ENCODE measurements around the gene CGNL1. TPM values are rescaled to one million over a fixed set of nuclear protein-coding genes. Genes with fewer than 3 reads are reported as not detected.
A peak's percentile ranks its signal among the peaks of the same experiment; 100 is the strongest.

The CGNL1 gene
- total RNA-seq, 6 experiments from 2014 or later, result 23.6 to 54.5 (median 42.9) TPM

DNA sequence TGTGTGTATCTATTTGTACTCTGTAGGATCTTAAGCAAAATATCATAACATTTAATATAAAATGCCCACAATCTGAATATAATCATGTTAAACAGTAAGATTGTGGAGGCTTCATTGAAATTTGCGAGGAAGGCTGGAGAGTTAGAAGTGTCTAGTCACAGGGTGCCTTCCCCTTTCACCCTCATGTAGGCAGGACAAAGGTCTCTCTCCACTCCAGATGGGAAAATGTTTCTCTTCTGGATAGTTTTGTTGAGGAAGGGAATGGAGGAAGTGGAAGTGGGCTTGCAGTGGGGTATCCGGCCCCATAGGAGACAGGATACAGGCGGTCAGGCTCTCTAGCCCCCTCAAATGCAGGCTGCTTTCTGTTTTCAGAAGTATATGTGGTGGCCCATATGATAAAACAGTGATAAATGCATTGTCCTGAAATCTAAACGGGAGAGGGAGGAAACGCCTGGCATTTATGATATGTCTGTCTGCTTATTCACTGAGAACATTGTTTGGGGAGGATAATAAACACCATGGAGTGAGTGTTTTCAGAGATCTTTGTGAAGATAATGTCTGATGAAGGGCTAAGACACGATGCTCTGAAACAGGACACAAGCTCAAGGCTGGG lies 202.1 kb downstream of the CGNL1 start:
- TF ChIP-seq, protein P1, sequence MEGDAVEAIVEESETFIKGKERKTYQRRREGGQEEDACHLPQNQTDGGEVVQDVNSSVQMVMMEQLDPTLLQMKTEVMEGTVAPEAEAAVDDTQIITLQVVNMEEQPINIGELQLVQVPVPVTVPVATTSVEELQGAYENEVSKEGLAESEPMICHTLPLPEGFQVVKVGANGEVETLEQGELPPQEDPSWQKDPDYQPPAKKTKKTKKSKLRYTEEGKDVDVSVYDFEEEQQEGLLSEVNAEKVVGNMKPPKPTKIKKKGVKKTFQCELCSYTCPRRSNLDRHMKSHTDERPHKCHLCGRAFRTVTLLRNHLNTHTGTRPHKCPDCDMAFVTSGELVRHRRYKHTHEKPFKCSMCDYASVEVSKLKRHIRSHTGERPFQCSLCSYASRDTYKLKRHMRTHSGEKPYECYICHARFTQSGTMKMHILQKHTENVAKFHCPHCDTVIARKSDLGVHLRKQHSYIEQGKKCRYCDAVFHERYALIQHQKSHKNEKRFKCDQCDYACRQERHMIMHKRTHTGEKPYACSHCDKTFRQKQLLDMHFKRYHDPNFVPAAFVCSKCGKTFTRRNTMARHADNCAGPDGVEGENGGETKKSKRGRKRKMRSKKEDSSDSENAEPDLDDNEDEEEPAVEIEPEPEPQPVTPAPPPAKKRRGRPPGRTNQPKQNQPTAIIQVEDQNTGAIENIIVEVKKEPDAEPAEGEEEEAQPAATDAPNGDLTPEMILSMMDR (IDR thresholded peaks at IDR 0.05), result no peak
- no peak for TF ChIP-seq POLR2A (IDR thresholded peaks at IDR 0.05)
- Histone ChIP-seq H3K27ac (no peak overlapping the region), H3K4me3 (no peak overlapping the region), H3K9me3 (no peaks in the 10 kb centered on the region), H3K27me3 (no peaks in the 10 kb centered on the region), H3K36me3 (no peaks in the 10 kb centered on the region), H3K4me1 (peaks cover 0 to 13% (median 0%) of the 10 kb centered on the region in 4 donors)
- peak; percentile 13 to 52 (median 32) for ATAC-seq
- WGBS (ENCODE audit: insufficient coverage, low coverage, low lambda C conversion rate, missing lambda C conversion rate), result 62% methylated on average over 6 of the region's 6 CpGs
- no peak for DNase-seq
- intact Hi-C loops (cut with DNase I), result no loop called here

- intact Hi-C loops (cut with DNase I), result no loop called here
- no peak for TF ChIP-seq POLR2A (IDR thresholded peaks at IDR 0.05)
- TF ChIP-seq, protein P1 (IDR thresholded peaks at IDR 0.05), result no peak
- ATAC-seq, result peak in 2 of 4 donors; percentile 5 to 37
Measured at GRCh38 chr15:57580428-57580827, 204.1 kb downstream of the CGNL1 start.

DNA sequence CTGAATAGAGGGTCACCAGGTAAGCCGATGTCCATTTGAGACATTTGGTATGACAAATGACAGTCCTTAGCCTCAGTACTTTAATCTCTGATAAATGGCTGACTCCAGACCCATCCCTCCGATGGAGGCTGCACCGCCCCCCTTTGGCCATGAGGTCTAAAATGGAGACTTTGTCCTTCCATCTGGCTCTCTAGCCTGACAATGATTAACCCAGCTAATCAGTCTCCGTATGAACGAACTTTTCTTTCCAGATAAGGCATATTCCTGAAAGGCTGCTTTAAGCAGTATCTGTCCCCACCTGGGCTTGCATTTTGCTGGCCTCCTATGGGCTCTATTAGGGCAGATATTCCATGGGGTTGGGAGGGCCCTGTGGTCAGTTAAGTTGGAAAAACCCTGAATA lies 204.6 kb downstream of the CGNL1 start:
- WGBS (ENCODE audit: insufficient coverage, low coverage, low lambda C conversion rate, missing lambda C conversion rate), result 50% methylated on average over 5 of the region's 5 CpGs
- Histone ChIP-seq H3K27me3 (no peaks in the 10 kb centered on the region), H3K4me3 (no peak overlapping the region), H3K27ac (no peak overlapping the region), H3K4me1 (peaks cover 0 to 13% (median 0%) of the 10 kb centered on the region in 4 donors), H3K9me3 (no peaks in the 10 kb centered on the region), H3K36me3 (no peaks in the 10 kb centered on the region)
- ATAC-seq (peak; percentile 62 to 87 (median 77)), DNase-seq (peak in 1 of 3 donors; percentile 52)
- no peak for TF ChIP-seq POLR2A (IDR thresholded peaks at IDR 0.05)
- TF ChIP-seq, protein P1 (IDR thresholded peaks at IDR 0.05), result peak in 1 of 4 donors; percentile 24
- intact Hi-C loops (cut with DNase I), result no loop called here

More at GRCh38 chr15:57580428-57580827, 204.1 kb downstream of the CGNL1 start:
- Histone ChIP-seq H3K27ac (no peak overlapping the region), H3K27me3 (no peaks in the 10 kb centered on the region), H3K4me3 (no peak overlapping the region), H3K9me3 (no peaks in the 10 kb centered on the region), H3K4me1 (peaks cover 0 to 13% (median 0%) of the 10 kb centered on the region in 4 donors), H3K36me3 (no peaks in the 10 kb centered on the region)
- 94% methylated on average over 5 of the region's 8 CpGs for WGBS (ENCODE audit: insufficient coverage, low coverage, low lambda C conversion rate, missing lambda C conversion rate)
- no peak for DNase-seq

GRCh38 chr15:57582090-57582489 lies 205.8 kb downstream of the CGNL1 start:
- no peaks in the 10 kb centered on the region for H3K9me3 ChIP-seq
- no peak for DNase-seq
- TF ChIP-seq, protein P1 (IDR thresholded peaks at IDR 0.05), result no peak
- no peak for TF ChIP-seq POLR2A (IDR thresholded peaks at IDR 0.05)
- H3K36me3 ChIP-seq, result no peaks in the 10 kb centered on the region
- ATAC-seq, result no peak
- H3K27me3 ChIP-seq, result no peaks in the 10 kb centered on the region
- no peak overlapping the region for H3K4me3 ChIP-seq
- intact Hi-C loops (cut with DNase I), result no loop called here
- H3K4me1 ChIP-seq, result peaks cover 0 to 13% (median 0%) of the 10 kb centered on the region in 4 donors
- 60% methylated on average over 1 of the region's 1 CpG for WGBS (ENCODE audit: insufficient coverage, low coverage, low lambda C conversion rate, missing lambda C conversion rate)
- H3K27ac ChIP-seq, result no peak overlapping the region
